OCI-LY3 (cell line): Measurements from ENCODE around the gene MED29.

Experiments used
- CTCF ChIP-seq: fragments of 200-600, 300-600 bp; sonication (generic); IDR thresholded peaks from 2 replicates; pipeline ENCODE4 v1.5.1; 2014; ENCODE audit warnings: antibody characterized with exemption, low read length, low read depth
- EZH2phosphoT487 ChIP-seq: fragments of 200-600 bp; shearing (Covaris generic); IDR thresholded peaks from 2 replicates; pipeline ENCODE4 v1.6.1; 2018; ENCODE audit warnings: antibody characterized with exemption, mixed run types, low read depth

GRCh38 chr19:39347332-39348164 lies 43.6 kb upstream of the MED29 start:
- TF ChIP-seq CTCF (no peak), EZH2phosphoT487 (no peak)
